HG03097 (cell line): ENCODE results near the gene AATF.

Experiments used
- ATAC-seq: cut with Tn5 transposase; IDR thresholded peaks from one replicate; pipeline ENCODE4 v1.9.1; 2021; ENCODE audit not compliant: unreplicated experiment, low FRiP score

Gene AATF, protein sequence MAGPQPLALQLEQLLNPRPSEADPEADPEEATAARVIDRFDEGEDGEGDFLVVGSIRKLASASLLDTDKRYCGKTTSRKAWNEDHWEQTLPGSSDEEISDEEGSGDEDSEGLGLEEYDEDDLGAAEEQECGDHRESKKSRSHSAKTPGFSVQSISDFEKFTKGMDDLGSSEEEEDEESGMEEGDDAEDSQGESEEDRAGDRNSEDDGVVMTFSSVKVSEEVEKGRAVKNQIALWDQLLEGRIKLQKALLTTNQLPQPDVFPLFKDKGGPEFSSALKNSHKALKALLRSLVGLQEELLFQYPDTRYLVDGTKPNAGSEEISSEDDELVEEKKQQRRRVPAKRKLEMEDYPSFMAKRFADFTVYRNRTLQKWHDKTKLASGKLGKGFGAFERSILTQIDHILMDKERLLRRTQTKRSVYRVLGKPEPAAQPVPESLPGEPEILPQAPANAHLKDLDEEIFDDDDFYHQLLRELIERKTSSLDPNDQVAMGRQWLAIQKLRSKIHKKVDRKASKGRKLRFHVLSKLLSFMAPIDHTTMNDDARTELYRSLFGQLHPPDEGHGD

DNA sequence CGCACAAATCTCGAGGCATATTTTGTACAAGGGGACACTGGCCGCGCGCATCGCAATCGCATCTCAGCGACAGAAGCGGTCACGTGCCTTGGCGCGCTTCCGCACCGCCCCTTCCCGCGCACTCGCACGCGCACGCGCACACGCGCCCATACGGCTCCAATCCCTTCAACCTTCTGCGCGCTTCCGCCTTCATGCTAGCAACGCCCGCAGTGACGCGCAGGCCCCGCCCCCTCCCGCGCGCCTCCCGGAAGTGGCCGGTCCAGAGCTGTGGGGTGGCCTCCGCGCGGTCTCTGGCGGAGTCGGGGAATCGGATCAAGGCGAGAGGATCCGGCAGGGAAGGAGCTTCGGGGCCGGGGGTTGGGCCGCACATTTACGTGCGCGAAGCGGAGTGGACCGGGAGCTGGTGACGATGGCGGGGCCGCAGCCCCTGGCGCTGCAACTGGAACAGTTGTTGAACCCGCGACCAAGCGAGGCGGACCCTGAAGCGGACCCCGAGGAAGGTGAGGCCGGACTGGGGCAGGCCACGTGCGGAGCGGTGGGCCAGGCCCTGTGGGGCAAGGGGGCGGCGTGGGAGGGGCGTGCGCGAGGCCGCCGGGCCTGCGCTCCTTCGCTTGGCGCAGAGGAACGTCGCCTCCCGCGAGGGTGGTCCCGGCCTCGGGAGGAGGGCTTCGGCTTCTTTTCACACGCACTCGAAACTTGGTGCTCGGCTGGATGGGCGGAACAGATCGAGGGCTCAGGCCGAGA lies at the start of gene AATF:
Gene AATF, plus strand, starts transcription at position 238 of the 744 bp plus-strand sequence. Its CDS starts 172 bp downstream, at position 410.
- ATAC-seq: peak; percentile 91

- ATAC-seq: no peak
Measured at GRCh38 chr17:36899250-36900159, 49.2 kb upstream of the AATF start.

DNA sequence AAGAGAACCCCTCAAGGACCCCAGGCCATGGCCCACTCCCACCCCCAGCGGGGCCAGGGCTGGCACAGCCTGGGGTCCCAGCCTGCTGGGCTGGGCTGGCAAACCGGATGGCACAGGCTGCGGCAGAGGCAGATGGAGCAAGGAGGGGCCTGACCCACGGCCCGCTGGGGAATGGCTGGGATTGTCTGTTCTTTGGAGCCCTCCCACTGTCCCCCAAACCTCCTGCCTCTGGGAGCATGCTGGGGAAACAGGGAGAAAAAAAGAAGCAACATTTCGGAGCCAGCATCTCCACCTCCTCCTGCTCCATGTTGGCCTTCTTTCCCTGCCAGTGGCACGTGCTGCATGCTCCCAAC lies 48.6 kb upstream of the AATF start:
- no peak for ATAC-seq

DNA sequence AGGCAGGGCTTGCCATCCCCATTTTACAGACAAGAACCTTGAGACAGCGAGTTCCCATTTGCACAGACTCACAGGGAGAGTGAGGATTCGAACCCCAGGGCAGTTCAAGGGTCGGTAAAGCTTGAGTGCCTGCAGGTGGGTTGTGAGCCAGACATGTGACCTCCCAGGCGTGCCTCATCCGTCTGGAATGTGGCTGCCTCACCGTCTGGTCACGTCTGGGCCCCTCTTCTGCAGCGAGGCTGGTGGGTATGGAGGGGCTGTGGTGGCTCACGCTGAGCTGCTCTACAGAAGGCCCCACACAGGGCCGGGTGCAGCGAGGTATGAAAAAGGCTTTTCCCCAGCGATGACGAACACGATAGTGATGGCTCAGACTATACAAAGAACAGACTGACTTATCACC lies 47.2 kb upstream of the AATF start:
- no peak for ATAC-seq

GRCh38 chr17:36907407-36907806 lies 41.3 kb upstream of the AATF start:
- no peak for ATAC-seq

DNA sequence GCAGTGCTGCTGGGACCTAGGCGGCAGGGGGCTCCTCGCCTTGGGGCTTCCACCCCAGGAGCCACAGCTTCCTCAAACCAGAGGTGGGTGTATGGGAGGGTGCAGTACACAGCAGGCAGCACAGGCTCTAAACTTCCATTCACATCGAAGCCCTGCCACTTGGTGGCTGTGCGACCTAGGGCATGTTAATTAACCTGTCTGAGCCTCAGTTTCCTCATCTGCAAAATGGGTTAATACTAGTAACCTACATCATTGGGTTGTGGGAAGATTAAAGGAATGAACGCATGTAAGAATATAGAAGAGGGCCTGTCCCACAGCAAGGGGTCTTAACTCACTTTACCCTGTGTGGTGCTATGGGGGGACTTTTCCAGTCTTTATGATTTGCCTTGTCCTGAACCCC lies 38.2 kb upstream of the AATF start:
- no peak for ATAC-seq

DNA sequence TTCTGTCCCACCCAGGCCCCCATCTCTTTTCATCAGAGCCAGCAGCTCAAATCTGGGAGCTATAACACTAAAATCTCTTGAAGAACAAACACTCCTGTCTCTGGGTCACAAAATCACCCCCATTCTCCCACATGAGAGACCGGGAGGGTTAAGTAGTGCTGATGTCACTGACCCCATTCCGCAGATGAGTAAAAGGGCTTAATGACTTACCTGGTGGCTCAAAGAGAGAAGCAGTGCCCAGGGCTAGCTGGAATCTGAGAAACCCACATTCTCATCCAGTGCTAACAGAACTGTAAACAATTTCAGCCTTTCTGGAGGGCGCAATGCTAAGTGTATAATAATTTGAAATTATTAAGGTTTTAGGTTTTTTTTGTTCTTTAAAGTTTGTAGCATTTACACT lies 37.8 kb upstream of the AATF start:
- no peak for ATAC-seq

DNA sequence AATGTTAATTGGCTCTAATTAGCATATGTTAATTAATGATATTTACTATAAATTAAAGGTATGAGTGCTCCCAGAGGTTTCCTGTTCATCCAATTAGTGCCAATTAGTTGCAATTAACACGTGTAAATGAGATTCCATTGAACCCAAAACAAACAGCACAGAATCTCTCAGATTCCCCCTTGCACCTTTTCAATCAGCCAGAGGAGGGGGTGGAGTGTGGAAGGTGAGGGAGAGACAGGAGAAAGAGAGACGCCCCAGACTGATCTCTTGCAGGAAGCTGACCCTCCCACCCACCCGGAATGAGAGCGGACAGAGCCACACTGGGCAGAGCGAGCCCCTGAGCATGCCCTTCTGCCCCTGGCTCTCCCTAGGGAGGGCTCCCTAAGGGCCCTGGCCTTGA lies 35.6 kb upstream of the AATF start:
- no peak for ATAC-seq

DNA sequence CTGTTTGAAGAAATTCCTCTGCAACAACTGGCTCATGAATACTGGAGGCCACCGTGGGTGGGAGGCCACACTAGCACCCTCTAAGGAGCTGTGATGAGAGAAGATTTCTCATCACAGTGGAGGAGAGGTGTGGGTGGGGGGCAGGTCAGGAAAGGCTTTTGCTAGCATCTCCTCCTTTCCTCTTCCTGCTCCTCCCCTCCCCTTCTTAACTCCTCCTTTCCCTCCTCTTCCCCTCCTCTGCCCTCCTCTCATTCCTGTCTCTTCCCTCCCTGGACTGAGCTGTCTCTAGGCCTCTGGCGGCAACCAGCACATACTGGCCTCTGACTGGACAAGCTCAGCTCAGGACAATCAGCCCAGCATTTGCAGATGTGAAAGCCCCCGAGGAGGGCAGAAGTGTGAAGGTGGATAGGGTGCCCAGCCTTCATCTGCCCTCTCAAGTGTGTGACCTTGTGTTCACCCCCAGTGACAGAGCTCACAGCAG lies 30.5 kb upstream of the AATF start:
- no peak for ATAC-seq

GRCh38 chr17:36919407-36919968 lies 29.3 kb upstream of the AATF start:
- ATAC-seq: no peak

DNA sequence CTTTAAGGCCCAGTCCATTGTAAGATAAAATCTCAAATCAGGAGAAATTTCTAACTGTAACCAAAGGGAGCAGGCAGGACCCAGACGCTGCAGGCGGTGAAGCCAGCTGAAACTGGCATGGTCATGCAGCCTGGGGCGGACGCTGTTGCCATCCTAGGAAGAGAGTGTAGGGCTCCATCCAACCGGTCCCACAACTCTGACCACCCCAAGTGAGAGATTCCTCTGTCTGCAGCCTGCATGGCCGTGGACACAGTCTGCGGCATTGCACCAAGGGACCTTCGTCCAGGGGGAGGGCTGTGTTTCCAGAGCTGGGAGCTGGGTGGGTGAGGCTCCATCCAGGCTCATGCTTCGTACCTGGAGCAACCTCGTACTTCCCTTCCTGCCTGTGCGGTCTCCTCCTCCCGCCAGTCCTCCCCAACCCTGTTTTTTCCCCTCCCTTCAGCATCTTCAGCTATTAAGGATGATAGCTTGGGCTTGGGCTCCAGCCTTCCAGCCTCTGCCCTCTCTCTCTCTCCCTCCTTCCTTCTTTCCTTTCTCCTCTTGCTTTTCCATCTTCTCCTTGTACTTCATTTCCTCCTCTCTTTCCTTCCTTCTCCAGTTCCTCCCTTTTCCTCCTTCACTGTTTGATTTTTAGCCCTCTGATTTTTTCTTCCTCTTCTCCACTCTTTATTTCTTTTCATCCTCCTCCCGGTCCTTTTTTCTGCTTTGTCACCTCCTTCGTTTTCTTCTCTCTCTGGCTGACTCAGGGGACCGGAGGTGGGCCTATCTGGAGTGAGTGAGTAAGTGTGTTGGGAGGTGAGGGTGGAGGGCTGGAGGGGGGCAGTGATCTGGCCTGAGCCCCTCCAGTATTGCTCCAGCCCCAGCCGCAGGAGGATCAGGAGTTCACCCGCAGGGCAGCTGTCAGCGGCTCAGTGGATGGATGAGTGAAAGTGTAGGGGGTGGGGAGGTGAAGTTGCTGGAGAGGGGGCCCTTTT lies 28.4 kb upstream of the AATF start:
- no peak for ATAC-seq

DNA sequence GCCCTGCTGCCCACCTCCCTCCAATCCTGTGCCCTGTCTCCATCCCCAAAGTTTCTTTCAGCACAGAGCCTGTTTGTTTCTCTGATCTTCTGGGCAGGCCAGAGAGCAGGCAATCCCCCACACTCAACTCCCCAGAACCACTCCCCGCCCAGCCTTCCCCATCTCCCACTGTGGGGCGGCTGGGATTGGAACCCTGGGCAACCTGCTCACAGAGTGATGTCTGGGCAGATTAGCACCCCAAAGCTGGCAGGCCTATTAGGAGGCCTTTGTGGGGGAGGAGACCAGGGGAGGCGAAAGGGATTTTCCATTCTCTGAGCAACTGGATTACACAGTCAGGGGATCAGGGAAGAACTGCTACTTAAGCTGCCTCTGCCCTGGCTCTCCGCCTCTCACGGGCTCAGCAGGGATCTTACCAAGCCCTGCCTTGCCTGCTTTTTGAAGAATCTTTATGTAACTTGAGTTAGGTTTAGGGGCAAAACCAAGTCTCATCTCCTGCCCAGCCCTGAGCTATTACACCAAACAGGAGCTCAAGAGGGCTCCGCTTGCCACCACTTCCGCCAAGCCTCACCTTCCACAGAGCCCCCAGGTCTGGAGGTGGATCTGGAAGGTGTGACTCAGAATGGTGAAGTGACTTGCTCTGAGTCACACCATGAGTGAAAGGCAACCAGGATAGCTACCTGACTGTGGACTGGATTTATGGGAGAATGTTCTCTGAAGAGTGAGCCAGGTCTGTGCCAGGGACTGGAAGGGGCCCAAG lies 27.5 kb upstream of the AATF start:
- no peak for ATAC-seq

GRCh38 chr17:36922175-36922574 lies 26.6 kb upstream of the AATF start:
- ATAC-seq: no peak

GRCh38 chr17:36923814-36924221 lies 24.9 kb upstream of the AATF start:
- ATAC-seq: no peak

GRCh38 chr17:36926226-36926625 lies 22.5 kb upstream of the AATF start:
- no peak for ATAC-seq

GRCh38 chr17:36926701-36927100 lies 22.1 kb upstream of the AATF start:
- ATAC-seq: no peak

DNA sequence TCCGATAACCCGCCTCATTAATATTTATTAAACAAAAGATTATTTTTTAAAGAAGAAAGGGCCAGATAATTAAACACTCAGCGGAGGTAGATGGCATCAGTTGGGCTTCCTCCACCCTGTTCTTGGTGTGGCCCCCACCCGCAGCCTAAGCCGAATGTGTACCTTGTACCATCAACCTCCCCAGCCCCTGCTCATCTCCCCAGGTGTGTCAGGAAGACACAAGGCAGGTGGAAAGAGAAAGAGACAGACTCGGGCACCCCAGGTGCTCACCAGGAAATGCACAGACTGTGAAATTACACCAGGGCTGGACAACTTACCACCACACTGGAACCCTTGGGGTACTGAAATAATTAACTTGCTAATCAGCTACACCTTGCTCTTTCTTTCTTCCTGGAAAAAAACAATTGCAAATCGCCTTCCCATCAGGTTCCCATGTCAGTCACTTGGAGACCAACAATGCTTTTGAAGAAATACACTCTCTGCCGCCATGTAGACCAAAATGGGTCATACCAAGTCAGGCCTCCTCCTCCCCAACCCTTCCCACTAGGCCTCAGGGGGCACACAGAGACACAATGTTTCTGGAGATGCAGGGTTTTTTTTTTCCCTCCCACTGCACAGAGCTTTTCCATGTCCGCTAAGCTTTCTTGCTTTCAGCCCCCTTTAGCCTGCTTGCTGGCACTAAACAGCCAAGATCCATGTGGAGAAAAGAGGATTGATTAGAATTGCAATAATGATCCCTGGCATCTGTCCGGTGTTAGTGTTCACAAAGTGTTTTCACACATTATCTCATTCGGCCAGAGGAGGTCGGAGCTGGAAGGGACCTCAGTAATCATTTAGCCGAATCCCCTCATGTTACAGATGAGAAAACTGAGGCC lies 20.0 kb upstream of the AATF start:
- ATAC-seq: no peak
